HCT116 (cell line): ENCODE measurements around the gene NOS1. TPM values are rescaled to one million over a fixed set of nuclear protein-coding genes. Genes with fewer than 3 reads are reported as not detected.

ENCODE experiments used
- ATAC-seq: fragments of 200-7000 bp; cut with Tn5 transposase; 2 replicates; pipeline ENCODE4 v1.9.1; 2020; ENCODE audit warnings: mild to moderate bottlenecking, moderate library complexity
- BruUV-seq: library from RNA; stranded (reverse); fragments of 400-500 nt; replicated peaks from 2 replicates; lab custom pipeline; 2021; lab: Mats Ljungman, UMichigan
- CTCF ChIA-PET: fragments of 300-600 bp; sonication (Branson Sonifier 250); formaldehyde crosslinking; loops from one replicate; lab custom pipeline; 2021; ENCODE audit warnings: antibody characterized with exemption; lab: Charles Lee
- POLR2A ChIA-PET: fragments of 300-600, 350-600 bp; sonication (Branson Sonifier 250); formaldehyde crosslinking; loops from one replicate; lab custom pipeline; 2021; ENCODE audit warnings: antibody characterized with exemption; lab: Charles Lee
- RAD21 ChIA-PET, 2 experiments: fragments of 300-600 bp; sonication (Branson Sonifier 250); formaldehyde crosslinking; loops; one replicate each; lab custom pipeline; 2023; ENCODE audit warnings: low total read pairs in 2 of 2; ENCODE audit not compliant: uncharacterized antibody in 2 of 2, unreplicated experiment in 2 of 2, low non-redundant PET in 1 of 2; lab: Charles Lee
- DNase-seq: peaks from one replicate; pipeline ENCODE4 v3.0.0-alpha.2; 2010; ENCODE audit warnings: low read depth, low spot score
- H2AFZ ChIP-seq: fragments of 200-600 bp; shearing (Covaris generic), sonication (generic); 2 replicates; pipeline ENCODE4 v1.6.1; 2017; ENCODE audit warnings: low read depth, mixed run types, mixed read lengths, antibody characterized with exemption, low read length; ENCODE audit not compliant: poor library complexity, severe bottlenecking
- H3K27ac ChIP-seq: 2 replicates; pipeline ENCODE4 v1.5.1; 2012; ENCODE audit warnings: low read depth, low read length
- H3K27me3 ChIP-seq: fragments of 200-600 bp; sonication (generic); 2 replicates; pipeline ENCODE4 v1.6.1; 2016; ENCODE audit warnings: mixed run types, low read length, mixed read lengths; ENCODE audit not compliant: insufficient read depth
- H3K36me3 ChIP-seq, 2 experiments: fragments of 200-500 bp in 1 of 2; fragments of 200-600 bp in 1 of 2; sonication (Bioruptor generic) in 1 of 2; sonication (generic) in 1 of 2; 2 replicates each; pipeline versions ENCODE4 v1.5.1 to v1.6.1; 2014 to 2016; ENCODE audit warnings: low read length in 2 of 2, inconsistent platforms in 1 of 2, mixed read lengths in 1 of 2, mixed run types in 1 of 2; ENCODE audit not compliant: insufficient read depth in 2 of 2, control insufficient read depth in 1 of 2
- H3K4me1 ChIP-seq, 2 experiments: fragments of 200-600 bp in 1 of 2; sonication (generic) in 1 of 2; 2 replicates each; pipeline versions ENCODE4 v1.5.1 to v1.6.1; 2012 to 2017; ENCODE audit warnings: low read length in 2 of 2, inconsistent platforms in 1 of 2, mild to moderate bottlenecking in 1 of 2, mixed read lengths in 1 of 2, mixed run types in 1 of 2, moderate library complexity in 1 of 2; ENCODE audit not compliant: insufficient read depth in 2 of 2, control insufficient read depth in 1 of 2
- H3K4me2 ChIP-seq: fragments of 200-600 bp; sonication (generic); 2 replicates; pipeline ENCODE4 v1.6.1; 2017; ENCODE audit warnings: mixed run types, low read length, mixed read lengths
- H3K4me3 ChIP-seq, 2 experiments: fragments of 200-600 bp in 1 of 2; sonication (generic) in 1 of 2; replicated peaks in 1 of 2; 2 replicates each; pipeline ENCODE4 v1.5.1; 2011 to 2016; ENCODE audit warnings: low read length in 2 of 2, control low read depth in 1 of 2, low read depth in 1 of 2, mild to moderate bottlenecking in 1 of 2, mixed read lengths in 1 of 2, mixed run types in 1 of 2
- H3K79me2 ChIP-seq: fragments of 200-600 bp; sonication (generic); 2 replicates; pipeline ENCODE4 v1.6.1; 2017; ENCODE audit warnings: mild to moderate bottlenecking, mixed run types, low read length, moderate library complexity, mixed read lengths; ENCODE audit not compliant: insufficient read depth
- H3K9ac ChIP-seq: fragments of 200-600 bp; sonication (generic); 2 replicates; pipeline ENCODE4 v1.6.1; 2016; ENCODE audit warnings: low read length, mixed read lengths
- H3K9me2 ChIP-seq: fragments of 200-600 bp; sonication (generic), shearing (Covaris generic); 2 replicates; pipeline ENCODE4 v1.6.1; 2017; ENCODE audit warnings: mixed run types, mild to moderate bottlenecking, moderate library complexity; ENCODE audit not compliant: insufficient read depth
- H3K9me3 ChIP-seq, 2 experiments: fragments of 200-500 bp in 1 of 2; fragments of 200-600 bp in 1 of 2; sonication (Bioruptor generic) in 1 of 2; sonication (generic) in 1 of 2; 2 replicates each; pipeline ENCODE4 v1.6.1; 2014 to 2017; ENCODE audit warnings: low read length in 2 of 2, mixed read lengths in 2 of 2, inconsistent platforms in 1 of 2, low read depth in 1 of 2, mild to moderate bottlenecking in 1 of 2, mixed run types in 1 of 2, moderate library complexity in 1 of 2; ENCODE audit not compliant: control insufficient read depth in 1 of 2, insufficient read depth in 1 of 2
- H4K20me1 ChIP-seq: fragments of 200-600 bp; sonication (generic), shearing (Covaris generic); 2 replicates; pipeline ENCODE4 v1.6.1; 2017; ENCODE audit warnings: mixed run types, mild to moderate bottlenecking, moderate library complexity; ENCODE audit not compliant: insufficient read depth
- ATF3 ChIP-seq: IDR thresholded peaks from 2 replicates; pipeline ENCODE4 v1.6.1; 2012
- EZH2phosphoT487 ChIP-seq: fragments of 200-600 bp; IDR thresholded peaks from 2 replicates; pipeline ENCODE4 v1.6.1; 2018; ENCODE audit warnings: antibody characterized with exemption, borderline replicate concordance
- FOSL1 ChIP-seq: IDR thresholded peaks from 2 replicates; pipeline ENCODE4 v1.6.1; 2012; ENCODE audit warnings: low read depth
- JUND ChIP-seq: IDR thresholded peaks from 2 replicates; pipeline ENCODE4 v1.6.1; 2012
- MAX ChIP-seq: IDR thresholded peaks from 2 replicates; pipeline ENCODE4 v1.6.1; 2012
- RAD21 ChIP-seq: IDR thresholded peaks from 2 replicates; pipeline ENCODE4 v1.6.1; 2012; ENCODE audit warnings: low read depth, mild to moderate bottlenecking
- SIN3A ChIP-seq: IDR thresholded peaks from 2 replicates; pipeline ENCODE4 v1.6.1; 2012; ENCODE audit warnings: low read depth
- SRF ChIP-seq: IDR thresholded peaks from 2 replicates; pipeline ENCODE4 v1.6.1; 2012; ENCODE audit warnings: low read depth
- YY1 ChIP-seq: IDR thresholded peaks from 2 replicates; pipeline ENCODE4 v1.6.1; 2011; ENCODE audit warnings: low read length, low read depth, moderate library complexity, mild to moderate bottlenecking; ENCODE audit not compliant: insufficient replicate concordance; ENCODE audit errors: extremely low read depth
- ZBTB33 ChIP-seq: IDR thresholded peaks from 2 replicates; pipeline ENCODE4 v1.6.1; 2011; ENCODE audit warnings: mild to moderate bottlenecking, low read length, moderate library complexity; ENCODE audit not compliant: insufficient replicate concordance; ENCODE audit errors: extremely low read depth
- intact Hi-C: fragments of 100-400 bp; cut with micrococcal nuclease; formaldehyde crosslinking; loops from 2 replicates; pipeline ENCODE4 v1.10.0; 2022
- total RNA-seq: library from RNA; stranded (reverse); gene quantifications from one replicate; pipeline ENCODE4 v1.2.1, GENCODE V29; 2021; ENCODE audit not compliant: unreplicated experiment

The NOS1 gene
- total RNA-seq, 1 experiment from 2014 or later, result 0.22 TPM

GRCh38 chr12:117161460-117162166 lies 199.8 kb downstream of the NOS1 start:
- Histone ChIP-seq H3K4me3 (no peak overlapping the region), H3K9me2 (no peaks in the 10 kb centered on the region), H3K36me3 (peaks cover 24 to 54% of the 10 kb centered on the region in 2 experiments; a peak in 3 of 4 replicates), H3K27me3 (no peaks in the 10 kb centered on the region), H3K4me1 (no peaks in the 10 kb centered on the region), H2AFZ (no peak overlapping the region), H3K9me3 (no peaks in the 10 kb centered on the region), H3K27ac (no peak overlapping the region), H3K4me2 (no peak overlapping the region), H3K9ac (no peak overlapping the region), H4K20me1 (no peaks in the 10 kb centered on the region), H3K79me2 (no peaks in the 10 kb centered on the region)
- CTCF ChIA-PET, result no interaction called here
- intact Hi-C loops, result no loop called here
- RAD21 ChIA-PET, result no interaction called here
- TF ChIP-seq SRF, result no peak
- TF ChIP-seq FOSL1, result no peak
- TF ChIP-seq YY1, result no peak
- TF ChIP-seq MAX, result no peak
- no peak for TF ChIP-seq SIN3A
- no peak for TF ChIP-seq ATF3
- no peak for TF ChIP-seq JUND
- no peak for TF ChIP-seq EZH2phosphoT487
- no peak for TF ChIP-seq RAD21
- no peak for TF ChIP-seq ZBTB33
- ATAC-seq, result no peak
- no TSS peak for BruUV-seq
- DNase-seq, result no peak
- POLR2A ChIA-PET, result no interaction called here
